ENCODE measurements around the gene KISS1R.

- TF ChIP-seq CTCF (IDR thresholded peaks at IDR 0.05) (no peak), POLR2A (IDR thresholded peaks at IDR 0.05) (no peak)
Measured at GRCh38 chr19:929891-930258, 12.7 kb downstream of the KISS1R start.
